Measurements from ENCODE around the gene RPRD1B. TPM values are rescaled to one million over a fixed set of nuclear protein-coding genes. Genes with fewer than 3 reads are reported as not detected.

RPRD1B gene
- total and polyA plus RNA-seq, 2 of the 8 experiments (the other 6 are each of a cell fraction or from before 2014, with no cell fraction given) = 10.3 to 20.9 TPM

GRCh38 chr20:38078084-38078483, 44.5 kb downstream of the RPRD1B start:
- Histone ChIP-seq H3K4me3 (ENCODE audit: extremely low read depth in 1 of 4, insufficient read depth in 2 of 4, low read depth in 3 of 4, low read length in 4 of 4) (no peak overlapping the region), H3K18ac (ENCODE audit: extremely low read depth, low read length) (no peak overlapping the region), H4K8ac (ENCODE audit: extremely low read depth, insufficient read depth, low read length) (no peak overlapping the region), H3K79me1 (ENCODE audit: low read depth, low read length) (peaks cover 8% of the 10 kb centered on the region), H3K4ac (replicated peaks; ENCODE audit: insufficient read length, low read depth, low read length) (no peak overlapping the region), H2BK15ac (ENCODE audit: low read length) (no peak overlapping the region), H3K4me2 (ENCODE audit: insufficient read depth in 1 of 2, low read depth in 2 of 2, low read length in 2 of 2) (no peak overlapping the region; a peak in 1 of 4 replicates), H3K14ac (ENCODE audit: insufficient read length) (no peak overlapping the region), H2AK5ac (ENCODE audit: low read depth, low read length) (no peak overlapping the region), H3K56ac (replicated peaks; ENCODE audit: insufficient read length, low read depth, low read length) (no peak overlapping the region), H4K20me1 (replicated peaks in 1 of 2; ENCODE audit: control insufficient read depth in 1 of 2, insufficient read depth in 2 of 2, low read length in 2 of 2) (peaks cover 0 to 5% of the 10 kb centered on the region in 2 experiments), H2AFZ (ENCODE audit: low read length) (no peak overlapping the region), H3K23me2 (ENCODE audit: low read depth, low read length) (no peaks in the 10 kb centered on the region), H2BK20ac (ENCODE audit: low read length) (no peak overlapping the region), H3K23ac (ENCODE audit: insufficient read length) (no peak overlapping the region), H3K27ac (ENCODE audit: low read depth, low read length) (no peak overlapping the region), H3K9me3 (ENCODE audit: insufficient read depth in 2 of 2, low read depth in 1 of 2, low read length in 1 of 2) (no peaks in the 10 kb centered on the region), H2BK5ac (ENCODE audit: low read depth, low read length) (no peak overlapping the region), H3K27me3 (replicated peaks in 1 of 4; ENCODE audit: control insufficient read depth in 3 of 4, extremely low read depth in 1 of 4, insufficient read depth in 3 of 4, low read length in 3 of 4) (no peaks in the 10 kb centered on the region), H4K91ac (replicated peaks; ENCODE audit: insufficient read length, low read length) (no peak overlapping the region), H4K5ac (ENCODE audit: insufficient read length, low read depth, low read length) (no peak overlapping the region), H3K9ac (replicated peaks in 1 of 4; ENCODE audit: extremely low read depth in 1 of 4, low read depth in 3 of 4, low read length in 3 of 4) (no peak overlapping the region), H3K4me1 (replicated peaks in 1 of 4; ENCODE audit: control insufficient read depth in 3 of 4, insufficient read depth in 4 of 4, low read length in 3 of 4) (0 out of 7 replicates have a peak, but pooled peaks cover 0 to 2% (median 0%) of the 10 kb centered on the region in 4 experiments), H2BK120ac (replicated peaks; ENCODE audit: low read depth, low read length) (no peak overlapping the region), H3K36me3 (ENCODE audit: control insufficient read depth in 2 of 4, insufficient read depth in 4 of 4, low read length in 3 of 4) (peaks cover 0 to 17% (median 0%) of the 10 kb centered on the region in 4 experiments; a peak in 4 of 8 replicates), H3K79me2 (ENCODE audit: control insufficient read depth in 1 of 2, insufficient read depth in 2 of 2, low read length in 2 of 2) (peaks cover 0 to 45% of the 10 kb centered on the region in 2 experiments; a peak in 2 of 4 replicates), H2BK12ac (ENCODE audit: low read depth, low read length) (no peak overlapping the region)
- 100% methylated on average over 1 of the region's 2 CpGs; no CpG with 5 or more reads in 1 of the 2 experiments for WGBS, 2 experiments (ENCODE audit: extremely low coverage in 1 of 2, insufficient coverage in 1 of 2, insufficient read length in 1 of 2, insufficient replicate concordance in 2 of 2, low coverage in 1 of 2, low lambda C conversion rate in 2 of 2, missing lambda C conversion rate in 1 of 2)
- FAIRE-seq (no peak), DNase-seq (ENCODE audit: low read depth in 1 of 2, low spot score in 2 of 2) (no peak)
- POLR2A ChIA-PET (ENCODE audit: partially characterized antibody) = interaction anchor here (0.6 kb wide), 2 partner anchors 90 to 147 kb away, joined by 3 read pairs; no protein-coding TSS in a partner anchor
- CTCF ChIA-PET (ENCODE audit: partially characterized antibody) = interaction anchor here (0.5 to 6.6 kb wide), 10 partner anchors 10 to 142 kb away, joined by 3 to 109 read pairs (median 4); no protein-coding TSS in a partner anchor
- TF ChIP-seq NRF1 (IDR thresholded peaks at IDR 0.05; ENCODE audit: low read depth, low read length) = no peak
- TF ChIP-seq YY1 (IDR thresholded peaks at IDR 0.05; ENCODE audit: low read depth, low read length) = no peak
- no peak for TF ChIP-seq JUN (IDR thresholded peaks at IDR 0.05; ENCODE audit: low read depth, low read length)
- TF ChIP-seq BCL11A (IDR thresholded peaks at IDR 0.05; ENCODE audit: low read depth in 2 of 2, low read length in 2 of 2) = no peak
- no peak for TF ChIP-seq TBP (IDR thresholded peaks at IDR 0.05; ENCODE audit: low read depth, low read length)
- no peak for TF ChIP-seq SUZ12 (IDR thresholded peaks at IDR 0.05; ENCODE audit: low read length)
- no peak for TF ChIP-seq EZH2 (IDR thresholded peaks at IDR 0.05; ENCODE audit: low read depth, low read length, severe bottlenecking)
- no peak for TF ChIP-seq CEBPB (IDR thresholded peaks at IDR 0.05; ENCODE audit: low read depth, low read length)
- no peak for TF ChIP-seq TAF7 (optimal IDR thresholded peaks at IDR 0.05; ENCODE audit: borderline replicate concordance, low read depth, low read length)
- TF ChIP-seq GTF2F1 (IDR thresholded peaks at IDR 0.05; ENCODE audit: borderline replicate concordance, low read depth, low read length) = no peak
- TF ChIP-seq SP4 (IDR thresholded peaks at IDR 0.05; ENCODE audit: low read length) = no peak
- TF ChIP-seq NANOG (IDR thresholded peaks at IDR 0.05; ENCODE audit: insufficient read depth, low read depth, low read length, poor library complexity, severe bottlenecking) = no peak
- TF ChIP-seq ATF3 (IDR thresholded peaks at IDR 0.05; ENCODE audit: insufficient read depth, low read depth, low read length) = no peak
